ENCODE measurements around the gene MRPL22.
"Not testable (repeated sequence)": the region's sequence is repeated elsewhere in the genome, so short reads cannot be mapped to it uniquely, and the experiment has no call there.

The MRPL22 gene

GRCh38 chr5:154940375-154940771 is 500 bp upstream of the MRPL22 start:
- no peak for DNase-seq (ENCODE audit: low read depth in 2 of 2, low spot score in 1 of 2)

- DNase-seq (ENCODE audit: low read depth in 2 of 2, low spot score in 1 of 2) = no peak
Observed at GRCh38 chr5:154943527-154943926, 2.7 kb downstream of the MRPL22 start.

- no peak for DNase-seq (ENCODE audit: low read depth in 2 of 2, low spot score in 1 of 2)
Observed at GRCh38 chr5:154944716-154945115, 3.8 kb downstream of the MRPL22 start.

- no peak for DNase-seq (ENCODE audit: low read depth in 2 of 2, low spot score in 1 of 2)
Observed at GRCh38 chr5:154945695-154946301, 4.9 kb downstream of the MRPL22 start.

- DNase-seq (ENCODE audit: low read depth in 2 of 2, low spot score in 1 of 2) = no peak
Observed at GRCh38 chr5:154947778-154948177, 6.9 kb downstream of the MRPL22 start.

GRCh38 chr5:154948313-154948712 is 7.4 kb downstream of the MRPL22 start:
- DNase-seq (ENCODE audit: low read depth in 2 of 2, low spot score in 1 of 2) = no peak

GRCh38 chr5:154949781-154950180 is 8.9 kb downstream of the MRPL22 start:
- no peak for DNase-seq (ENCODE audit: low read depth in 2 of 2, low spot score in 1 of 2)

- no peak for DNase-seq (ENCODE audit: low read depth in 2 of 2, low spot score in 1 of 2)
Observed at GRCh38 chr5:154956712-154957111, 15.8 kb downstream of the MRPL22 start.

- no peak for DNase-seq (ENCODE audit: low read depth in 2 of 2, low spot score in 1 of 2)
Observed at GRCh38 chr5:154962494-154962893, 21.6 kb downstream of the MRPL22 start.

GRCh38 chr5:154966081-154966841 is 25.4 kb downstream of the MRPL22 start:
- no peak for DNase-seq (ENCODE audit: low read depth in 2 of 2, low spot score in 1 of 2)

- DNase-seq (ENCODE audit: low read depth in 2 of 2, low spot score in 1 of 2) = no peak
Observed at GRCh38 chr5:154966874-154967273, 26.0 kb downstream of the MRPL22 start.

- no peak for DNase-seq (ENCODE audit: low read depth in 2 of 2, low spot score in 1 of 2)
Observed at GRCh38 chr5:154967421-154968024, 26.6 kb downstream of the MRPL22 start.

- DNase-seq (ENCODE audit: low read depth in 2 of 2, low spot score in 1 of 2) = no peak
Observed at GRCh38 chr5:154968953-154969352, 28.1 kb downstream of the MRPL22 start.

- no peak for DNase-seq (ENCODE audit: low read depth in 2 of 2, low spot score in 1 of 2)
Observed at GRCh38 chr5:154970759-154971158, 29.9 kb downstream of the MRPL22 start.

GRCh38 chr5:154971501-154971900 is 30.6 kb downstream of the MRPL22 start:
- no peak for DNase-seq (ENCODE audit: low read depth in 2 of 2, low spot score in 1 of 2)

GRCh38 chr5:154972476-154973080 is 31.7 kb downstream of the MRPL22 start:
- DNase-seq (ENCODE audit: low read depth in 2 of 2, low spot score in 1 of 2) = no peak

GRCh38 chr5:154976082-154976481 is 35.2 kb downstream of the MRPL22 start:
- DNase-seq (ENCODE audit: low read depth in 2 of 2, low spot score in 1 of 2) = not testable (repeated sequence)

- no peak for DNase-seq (ENCODE audit: low read depth in 2 of 2, low spot score in 1 of 2)
Observed at GRCh38 chr5:154977409-154977808, 36.5 kb downstream of the MRPL22 start.

GRCh38 chr5:154978294-154978693 is 37.4 kb downstream of the MRPL22 start:
- not testable (repeated sequence) for DNase-seq (ENCODE audit: low read depth in 2 of 2, low spot score in 1 of 2)

- DNase-seq (ENCODE audit: low read depth in 2 of 2, low spot score in 1 of 2) = no peak
Observed at GRCh38 chr5:154984946-154985516, 44.2 kb downstream of the MRPL22 start.

- no peak for DNase-seq (ENCODE audit: low read depth in 2 of 2, low spot score in 1 of 2)
Observed at GRCh38 chr5:154986151-154986550, 45.3 kb downstream of the MRPL22 start.

- no peak for DNase-seq (ENCODE audit: low read depth in 2 of 2, low spot score in 1 of 2)
Observed at GRCh38 chr5:154989626-154990025, 48.8 kb downstream of the MRPL22 start.

Measured in stimulated activated CD8-positive, alpha-beta memory T cell treated with anti-CD3 and anti-CD28 coated beads, Interleukin-4, amount 100 ng/mL, for 1 hour (primary cell).